Measurements from ENCODE around the gene CSHL1.

CSHL1 gene

GRCh38 chr17:63911041-63911635 is at the start of gene CSHL1:
Gene CSHL1, minus strand, starts transcription at chr17:63911258. Its CDS starts 62 bp downstream, at chr17:63911196.
- no peak for ATAC-seq (replicated peaks; ENCODE audit: extremely low read depth, poor library complexity, severe bottlenecking)
- peaks cover 5% of the 10 kb centered on the region for H3K4me1 Mint-ChIP-seq
- H3K27ac Mint-ChIP-seq (ENCODE audit: low read depth) = no peak within 1 kb of the TSS
- no peak for DNase-seq (ENCODE audit: low spot score in 2 of 2)
- H3K9me3 Mint-ChIP-seq = no peaks in the 10 kb centered on the region
- H3K27me3 Mint-ChIP-seq = no peaks in the 10 kb centered on the region
- H3K36me3 Mint-ChIP-seq (ENCODE audit: insufficient read depth) = peaks cover 2% of the 10 kb centered on the region
- no peak within 1 kb of the TSS for H3K4me3 Mint-ChIP-seq

GRCh38 chr17:63960430-63960829 is 49.4 kb upstream of the CSHL1 start:
- no peak for ATAC-seq (replicated peaks; ENCODE audit: extremely low read depth, poor library complexity, severe bottlenecking)
- no peak for DNase-seq (ENCODE audit: low spot score in 2 of 2)
- Mint-ChIP-seq H3K4me1 (peaks cover 11% of the 10 kb centered on the region), H3K4me3 (no peak overlapping the region), H3K27me3 (no peaks in the 10 kb centered on the region), H3K36me3 (ENCODE audit: insufficient read depth) (no peaks in the 10 kb centered on the region), H3K27ac (ENCODE audit: low read depth) (no peak overlapping the region), H3K9me3 (no peaks in the 10 kb centered on the region)

GRCh38 chr17:63960006-63960405 is 48.9 kb upstream of the CSHL1 start:
- DNase-seq (ENCODE audit: low spot score in 2 of 2) (no peak), ATAC-seq (replicated peaks; ENCODE audit: extremely low read depth, poor library complexity, severe bottlenecking) (no peak)
- Mint-ChIP-seq H3K9me3 (no peaks in the 10 kb centered on the region), H3K27ac (ENCODE audit: low read depth) (no peak overlapping the region), H3K4me1 (peaks cover 12% of the 10 kb centered on the region), H3K27me3 (no peaks in the 10 kb centered on the region), H3K4me3 (no peak overlapping the region), H3K36me3 (ENCODE audit: insufficient read depth) (no peaks in the 10 kb centered on the region)

- DNase-seq (ENCODE audit: low spot score in 2 of 2) (no peak), ATAC-seq (replicated peaks; ENCODE audit: extremely low read depth, poor library complexity, severe bottlenecking) (no peak)
- no peak overlapping the region for H3K4me3 Mint-ChIP-seq
- H3K4me1 Mint-ChIP-seq = peaks cover 25% of the 10 kb centered on the region
- no peaks in the 10 kb centered on the region for H3K9me3 Mint-ChIP-seq
- H3K27me3 Mint-ChIP-seq = no peaks in the 10 kb centered on the region
- peaks cover 3% of the 10 kb centered on the region for H3K36me3 Mint-ChIP-seq (ENCODE audit: insufficient read depth)
- H3K27ac Mint-ChIP-seq (ENCODE audit: low read depth) = peak overlapping the region; percentile 66
Observed at GRCh38 chr17:63956296-63956920, 45.4 kb upstream of the CSHL1 start.

- ATAC-seq (replicated peaks; ENCODE audit: extremely low read depth, poor library complexity, severe bottlenecking) = no peak
- no peaks in the 10 kb centered on the region for H3K27me3 Mint-ChIP-seq
- peak overlapping the region; percentile 66 for H3K27ac Mint-ChIP-seq (ENCODE audit: low read depth)
- no peak overlapping the region for H3K4me3 Mint-ChIP-seq
- DNase-seq (ENCODE audit: low spot score in 2 of 2) = no peak
- peaks cover 3% of the 10 kb centered on the region for H3K36me3 Mint-ChIP-seq (ENCODE audit: insufficient read depth)
- peaks cover 25% of the 10 kb centered on the region for H3K4me1 Mint-ChIP-seq
- no peaks in the 10 kb centered on the region for H3K9me3 Mint-ChIP-seq
Observed at GRCh38 chr17:63955791-63956190, 44.7 kb upstream of the CSHL1 start.

- Mint-ChIP-seq H3K9me3 (no peaks in the 10 kb centered on the region), H3K27ac (ENCODE audit: low read depth) (peak overlapping the region; percentile 66), H3K36me3 (ENCODE audit: insufficient read depth) (peaks cover 3% of the 10 kb centered on the region), H3K4me1 (peaks cover 25% of the 10 kb centered on the region), H3K27me3 (no peaks in the 10 kb centered on the region), H3K4me3 (no peak overlapping the region)
- ATAC-seq (replicated peaks; ENCODE audit: extremely low read depth, poor library complexity, severe bottlenecking) = no peak
- DNase-seq (ENCODE audit: low spot score in 2 of 2) = no peak
Observed at GRCh38 chr17:63955232-63955631, 44.2 kb upstream of the CSHL1 start.

GRCh38 chr17:63954402-63955063 is 43.5 kb upstream of the CSHL1 start:
- DNase-seq (ENCODE audit: low spot score in 2 of 2) (peak in 1 of 2 donors; percentile 26), ATAC-seq (replicated peaks; ENCODE audit: extremely low read depth, poor library complexity, severe bottlenecking) (peak; percentile 81)
- H3K27me3 Mint-ChIP-seq = no peaks in the 10 kb centered on the region
- H3K4me3 Mint-ChIP-seq = peak overlapping the region; percentile 41
- peak overlapping the region; percentile 75 for H3K27ac Mint-ChIP-seq (ENCODE audit: low read depth)
- H3K4me1 Mint-ChIP-seq = peaks cover 25% of the 10 kb centered on the region
- peaks cover 3% of the 10 kb centered on the region for H3K36me3 Mint-ChIP-seq (ENCODE audit: insufficient read depth)
- no peaks in the 10 kb centered on the region for H3K9me3 Mint-ChIP-seq

- peaks cover 3% of the 10 kb centered on the region for H3K36me3 Mint-ChIP-seq (ENCODE audit: insufficient read depth)
- H3K4me1 Mint-ChIP-seq = peaks cover 29% of the 10 kb centered on the region
- H3K9me3 Mint-ChIP-seq = no peaks in the 10 kb centered on the region
- no peak for DNase-seq (ENCODE audit: low spot score in 2 of 2)
- ATAC-seq (replicated peaks; ENCODE audit: extremely low read depth, poor library complexity, severe bottlenecking) = no peak
- no peak overlapping the region for H3K4me3 Mint-ChIP-seq
- H3K27me3 Mint-ChIP-seq = no peaks in the 10 kb centered on the region
- no peak overlapping the region for H3K27ac Mint-ChIP-seq (ENCODE audit: low read depth)
Observed at GRCh38 chr17:63950940-63951907, 40.2 kb upstream of the CSHL1 start.

- DNase-seq (ENCODE audit: low spot score in 2 of 2) = no peak
- no peak for ATAC-seq (replicated peaks; ENCODE audit: extremely low read depth, poor library complexity, severe bottlenecking)
- H3K4me1 Mint-ChIP-seq = peaks cover 30% of the 10 kb centered on the region
- peaks cover 3% of the 10 kb centered on the region for H3K36me3 Mint-ChIP-seq (ENCODE audit: insufficient read depth)
- no peak overlapping the region for H3K27ac Mint-ChIP-seq (ENCODE audit: low read depth)
- H3K27me3 Mint-ChIP-seq = no peaks in the 10 kb centered on the region
- no peaks in the 10 kb centered on the region for H3K9me3 Mint-ChIP-seq
- H3K4me3 Mint-ChIP-seq = no peak overlapping the region
Observed at GRCh38 chr17:63949576-63950250, 38.7 kb upstream of the CSHL1 start.

GRCh38 chr17:63948521-63948920 is 37.5 kb upstream of the CSHL1 start:
- Mint-ChIP-seq H3K27me3 (no peaks in the 10 kb centered on the region), H3K27ac (ENCODE audit: low read depth) (no peak overlapping the region), H3K4me3 (no peak overlapping the region), H3K4me1 (peaks cover 20% of the 10 kb centered on the region), H3K36me3 (ENCODE audit: insufficient read depth) (no peaks in the 10 kb centered on the region), H3K9me3 (no peaks in the 10 kb centered on the region)
- no peak for DNase-seq (ENCODE audit: low spot score in 2 of 2)
- ATAC-seq (replicated peaks; ENCODE audit: extremely low read depth, poor library complexity, severe bottlenecking) = no peak

GRCh38 chr17:63947711-63948330 is 36.8 kb upstream of the CSHL1 start:
- Mint-ChIP-seq H3K27ac (ENCODE audit: low read depth) (no peak overlapping the region), H3K4me3 (no peak overlapping the region), H3K36me3 (ENCODE audit: insufficient read depth) (no peaks in the 10 kb centered on the region), H3K4me1 (peaks cover 20% of the 10 kb centered on the region), H3K9me3 (no peaks in the 10 kb centered on the region), H3K27me3 (no peaks in the 10 kb centered on the region)
- no peak for ATAC-seq (replicated peaks; ENCODE audit: extremely low read depth, poor library complexity, severe bottlenecking)
- DNase-seq (ENCODE audit: low spot score in 2 of 2) = no peak

All from central memory CD8-positive, alpha-beta T cell (primary cell).